Right atrium auricular region (tissue), 2 donors: ENCODE measurements around the gene SORBS2. TPM values are rescaled to one million over a fixed set of nuclear protein-coding genes. Genes with fewer than 3 reads are reported as not detected.
A peak's percentile ranks its signal among the peaks of the same experiment; 100 is the strongest.
"Not testable (repeated sequence)": the region's sequence is repeated elsewhere in the genome, so short reads cannot be mapped to it uniquely, and the experiment has no call there.

Experiments used
- DNase-seq: peaks from one replicate; pipeline ENCODE4 v3.0.0-alpha.2; 2019; ENCODE audit warnings: low spot score
- H3K27ac ChIP-seq, 2 donors: fragments of 200-600 bp; sonication (generic); 1 replicate in 1 of 2; 2 replicates in 1 of 2; pipeline ENCODE4 v1.5.1; 2016 to 2019
- H3K27me3 ChIP-seq, 2 donors: fragments of 200-600 bp; sonication (generic); one replicate each; pipeline versions ENCODE4 v1.5.1 to v1.6.0; 2017 to 2019
- H3K36me3 ChIP-seq: fragments of 200-600 bp; sonication (generic); one replicate; pipeline ENCODE4 v1.5.1; 2016
- H3K4me1 ChIP-seq, 2 donors: fragments of 200-600 bp; sonication (generic); one replicate each; pipeline versions ENCODE4 v1.5.1 to v1.6.0; 2017 to 2019
- H3K4me3 ChIP-seq, 2 donors: fragments of 200-600 bp; sonication (generic); 1 replicate in 1 of 2; 2 replicates in 1 of 2; pipeline ENCODE4 v1.5.1; 2017 to 2019; ENCODE audit warnings: mild to moderate bottlenecking in 1 of 2, moderate library complexity in 1 of 2
- H3K9me3 ChIP-seq, 2 donors: fragments of 200-600 bp; sonication (generic); one replicate each; pipeline ENCODE4 v1.5.1; 2019
- CTCF ChIP-seq, 2 donors: fragments of 200-600 bp; sonication (generic); IDR thresholded peaks; one replicate each; pipeline ENCODE4 v1.5.1; 2019; ENCODE audit warnings: antibody characterized with exemption in 2 of 2
- total RNA-seq, 2 donors: library from RNA; depleted of rRNA; stranded (reverse); fragments of >200 nt; gene quantifications; one replicate each; pipeline ENCODE4 v1.1.0, GENCODE V29; 2016

The SORBS2 gene
- total RNA-seq, 2 donors from 2014 or later = 530 to 741 TPM

GRCh38 chr4:185710487-185710995 lies 101.5 kb downstream of the SORBS2 start:
- Histone ChIP-seq H3K27me3 (no peaks in the 10 kb centered on the region), H3K9me3 (peaks cover 0 to 10% of the 10 kb centered on the region in 2 donors), H3K36me3 (peaks cover 3% of the 10 kb centered on the region), H3K4me3 (no peak overlapping the region), H3K27ac (peak overlapping the region; percentile 44 to 72), H3K4me1 (peaks cover 0 to 47% of the 10 kb centered on the region in 2 donors)
- DNase-seq = no peak
- no peak for TF ChIP-seq CTCF (IDR thresholded peaks at IDR 0.05)

- peak overlapping the region; percentile 44 to 72 for H3K27ac ChIP-seq
- H3K36me3 ChIP-seq = peaks cover 3% of the 10 kb centered on the region
- no peaks in the 10 kb centered on the region for H3K27me3 ChIP-seq
- peaks cover 0 to 14% of the 10 kb centered on the region in 2 donors for H3K9me3 ChIP-seq
- no peak overlapping the region for H3K4me3 ChIP-seq
- peaks cover 0 to 41% of the 10 kb centered on the region in 2 donors for H3K4me1 ChIP-seq
- no peak for DNase-seq
- no peak for TF ChIP-seq CTCF (IDR thresholded peaks at IDR 0.05)
Observed at GRCh38 chr4:185709802-185710486, 102.0 kb downstream of the SORBS2 start.

GRCh38 chr4:185708348-185708747 lies 103.6 kb downstream of the SORBS2 start:
- peak overlapping the region; percentile 60 to 72 for H3K27ac ChIP-seq
- no peak for TF ChIP-seq CTCF (IDR thresholded peaks at IDR 0.05)
- no peak for DNase-seq
- peaks cover 0 to 14% of the 10 kb centered on the region in 2 donors for H3K9me3 ChIP-seq
- H3K4me3 ChIP-seq = no peak overlapping the region
- peaks cover 3% of the 10 kb centered on the region for H3K36me3 ChIP-seq
- no peaks in the 10 kb centered on the region for H3K27me3 ChIP-seq
- H3K4me1 ChIP-seq = peaks cover 0 to 31% of the 10 kb centered on the region in 2 donors

GRCh38 chr4:185707622-185708021 lies 104.4 kb downstream of the SORBS2 start:
- peaks cover 0 to 14% of the 10 kb centered on the region in 2 donors for H3K9me3 ChIP-seq
- H3K27me3 ChIP-seq, H3K4me3 ChIP-seq, DNase-seq, H3K36me3 ChIP-seq: not testable (repeated sequence)
- H3K4me1 ChIP-seq = peaks cover 0 to 24% of the 10 kb centered on the region in 2 donors
- H3K27ac ChIP-seq = peak overlapping the region; percentile 29 to 72

- peaks cover 0 to 14% of the 10 kb centered on the region in 2 donors for H3K9me3 ChIP-seq
- H3K4me3 ChIP-seq = no peak overlapping the region
- no peaks in the 10 kb centered on the region for H3K36me3 ChIP-seq
- peaks cover 0 to 28% of the 10 kb centered on the region in 2 donors for H3K4me1 ChIP-seq
- no peaks in the 10 kb centered on the region for H3K27me3 ChIP-seq
- peak overlapping the region; percentile 57 to 63 for H3K27ac ChIP-seq
- DNase-seq = no peak
- TF ChIP-seq CTCF (IDR thresholded peaks at IDR 0.05) = no peak
Observed at GRCh38 chr4:185702147-185702663, 109.8 kb downstream of the SORBS2 start.

GRCh38 chr4:185700630-185701029 lies 111.4 kb downstream of the SORBS2 start:
- H3K27ac ChIP-seq = peak overlapping the region; percentile 57 to 63

More at GRCh38 chr4:185700630-185701029, 111.4 kb downstream of the SORBS2 start:
- DNase-seq = no peak
- H3K27me3 ChIP-seq = no peaks in the 10 kb centered on the region
- TF ChIP-seq CTCF (IDR thresholded peaks at IDR 0.05) = no peak
- no peak overlapping the region for H3K4me3 ChIP-seq
- H3K4me1 ChIP-seq = peaks cover 0 to 32% of the 10 kb centered on the region in 2 donors
- H3K9me3 ChIP-seq = peaks cover 0 to 6% of the 10 kb centered on the region in 2 donors
- no peaks in the 10 kb centered on the region for H3K36me3 ChIP-seq
